ENCODE measurements around the gene GRHPR. TPM values are rescaled to one million over a fixed set of nuclear protein-coding genes. Genes with fewer than 3 reads are reported as not detected.
A peak's percentile ranks its signal among the peaks of the same experiment; 100 is the strongest.

Gene GRHPR
- total RNA-seq, 1 donor from 2014 or later, result 106 TPM

DNA sequence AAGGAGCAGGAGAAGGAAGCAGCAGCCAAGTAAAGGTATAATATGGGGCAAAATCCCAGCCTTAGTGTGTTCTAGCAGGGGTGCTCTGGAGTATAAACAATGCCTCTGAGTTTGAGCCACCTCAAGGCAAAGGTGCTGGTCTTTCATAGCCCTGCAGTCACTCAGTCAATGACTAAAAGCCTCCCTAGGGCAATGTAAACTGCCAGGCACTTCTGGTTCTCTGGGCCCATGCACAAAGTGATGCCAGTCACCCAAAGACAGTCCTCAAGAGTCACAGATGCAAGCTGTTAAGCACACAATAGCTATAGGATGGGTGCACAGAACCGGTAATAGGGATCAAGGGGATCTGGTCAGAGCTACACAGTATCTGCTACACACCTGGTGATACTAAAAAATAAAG, 30.1 kb downstream of the GRHPR start:
- H3K36me3 Mint-ChIP-seq, result peaks cover 23% of the 10 kb centered on the region
- DNase-seq (ENCODE audit: low spot score in 2 of 2, unreplicated experiment in 2 of 2), result no peak
- H3K9me3 Mint-ChIP-seq, result no peaks in the 10 kb centered on the region
- no peaks in the 10 kb centered on the region for H3K27me3 Mint-ChIP-seq (ENCODE audit: low read depth)
- TF ChIP-seq CTCF (IDR thresholded peaks at IDR 0.05; ENCODE audit: unreplicated experiment), result no peak
- peaks cover 30% of the 10 kb centered on the region for H3K4me1 Mint-ChIP-seq
- H3K27ac Mint-ChIP-seq, result peak overlapping the region; percentile 37
- no peak overlapping the region for H3K4me3 Mint-ChIP-seq

- DNase-seq (ENCODE audit: low spot score in 2 of 2, unreplicated experiment in 2 of 2), result no peak
- H3K9me3 Mint-ChIP-seq, result no peaks in the 10 kb centered on the region
- peaks cover 30% of the 10 kb centered on the region for H3K4me1 Mint-ChIP-seq
- H3K4me3 Mint-ChIP-seq, result no peak overlapping the region
- TF ChIP-seq CTCF (IDR thresholded peaks at IDR 0.05; ENCODE audit: unreplicated experiment), result no peak
- peaks cover 20% of the 10 kb centered on the region for H3K36me3 Mint-ChIP-seq
- no peaks in the 10 kb centered on the region for H3K27me3 Mint-ChIP-seq (ENCODE audit: low read depth)
- peak overlapping the region; percentile 57 for H3K27ac Mint-ChIP-seq
These were observed 31.3 kb downstream of the GRHPR start for GRCh38 chr9:37453827-37454226.

- Mint-ChIP-seq H3K27ac (peak overlapping the region; percentile 57), H3K4me1 (peaks cover 30% of the 10 kb centered on the region), H3K4me3 (no peak overlapping the region), H3K36me3 (peaks cover 20% of the 10 kb centered on the region), H3K27me3 (ENCODE audit: low read depth) (no peaks in the 10 kb centered on the region), H3K9me3 (no peaks in the 10 kb centered on the region)
- no peak for DNase-seq (ENCODE audit: low spot score in 2 of 2, unreplicated experiment in 2 of 2)
- no peak for TF ChIP-seq CTCF (IDR thresholded peaks at IDR 0.05; ENCODE audit: unreplicated experiment)
These were observed 31.7 kb downstream of the GRHPR start for GRCh38 chr9:37454238-37454637.

- Mint-ChIP-seq H3K4me1 (peaks cover 27% of the 10 kb centered on the region), H3K27me3 (ENCODE audit: low read depth) (no peaks in the 10 kb centered on the region), H3K4me3 (no peak overlapping the region), H3K36me3 (peaks cover 15% of the 10 kb centered on the region), H3K27ac (peak overlapping the region; percentile 90), H3K9me3 (no peaks in the 10 kb centered on the region)
- no peak for TF ChIP-seq CTCF (IDR thresholded peaks at IDR 0.05; ENCODE audit: unreplicated experiment)
- DNase-seq (ENCODE audit: low spot score in 2 of 2, unreplicated experiment in 2 of 2), result no peak
These were observed 33.6 kb downstream of the GRHPR start for GRCh38 chr9:37455884-37456647.

DNA sequence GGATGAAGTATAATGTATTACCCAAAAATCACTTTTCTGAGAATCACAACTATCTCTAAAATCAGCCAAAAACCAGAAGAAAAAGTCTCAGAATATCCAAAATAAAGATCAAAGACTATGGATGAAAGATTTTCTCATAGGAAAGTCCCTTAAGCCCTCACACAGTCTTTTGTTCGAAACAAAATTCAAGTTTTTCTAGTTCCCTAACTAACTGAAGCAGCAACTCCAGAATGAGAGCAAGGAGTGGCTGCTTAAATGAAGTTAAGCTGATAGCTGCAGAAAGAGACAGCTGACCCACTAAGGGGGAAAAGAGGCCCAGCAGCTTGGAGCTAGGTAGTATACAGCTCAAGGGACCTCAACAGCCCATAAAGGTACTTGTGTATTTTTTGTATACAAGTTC, 34.3 kb downstream of the GRHPR start:
- H3K27me3 Mint-ChIP-seq (ENCODE audit: low read depth), result no peaks in the 10 kb centered on the region
- peak overlapping the region; percentile 90 for H3K27ac Mint-ChIP-seq
- H3K36me3 Mint-ChIP-seq, result peaks cover 14% of the 10 kb centered on the region
- no peaks in the 10 kb centered on the region for H3K9me3 Mint-ChIP-seq
- no peak for DNase-seq (ENCODE audit: low spot score in 2 of 2, unreplicated experiment in 2 of 2)
- no peak overlapping the region for H3K4me3 Mint-ChIP-seq
- H3K4me1 Mint-ChIP-seq, result peaks cover 27% of the 10 kb centered on the region
- no peak for TF ChIP-seq CTCF (IDR thresholded peaks at IDR 0.05; ENCODE audit: unreplicated experiment)
